WTC11 (cell line): ENCODE measurements around the gene TMEM225B.

Source experiments
- CBFB ChIP-seq: sonication (generic); formaldehyde crosslinking; IDR thresholded peaks from 2 replicates; pipeline ENCODE4 v1.8.1; 2022; ENCODE audit warnings: mild to moderate bottlenecking, low read depth, missing genetic modification reagents
- SP1 ChIP-seq: sonication (generic); formaldehyde crosslinking; conservative IDR thresholded peaks from 2 replicates; pipeline ENCODE4 v1.8.1; 2022; ENCODE audit warnings: missing genetic modification reagents
- TF ChIP-seq, protein P1 (sequence below): fragments of 200-600 bp; IDR thresholded peaks from 2 replicates; pipeline ENCODE4 v1.8.0; 2022; ENCODE audit warnings: antibody characterized with exemption

- TF ChIP-seq, protein P1, sequence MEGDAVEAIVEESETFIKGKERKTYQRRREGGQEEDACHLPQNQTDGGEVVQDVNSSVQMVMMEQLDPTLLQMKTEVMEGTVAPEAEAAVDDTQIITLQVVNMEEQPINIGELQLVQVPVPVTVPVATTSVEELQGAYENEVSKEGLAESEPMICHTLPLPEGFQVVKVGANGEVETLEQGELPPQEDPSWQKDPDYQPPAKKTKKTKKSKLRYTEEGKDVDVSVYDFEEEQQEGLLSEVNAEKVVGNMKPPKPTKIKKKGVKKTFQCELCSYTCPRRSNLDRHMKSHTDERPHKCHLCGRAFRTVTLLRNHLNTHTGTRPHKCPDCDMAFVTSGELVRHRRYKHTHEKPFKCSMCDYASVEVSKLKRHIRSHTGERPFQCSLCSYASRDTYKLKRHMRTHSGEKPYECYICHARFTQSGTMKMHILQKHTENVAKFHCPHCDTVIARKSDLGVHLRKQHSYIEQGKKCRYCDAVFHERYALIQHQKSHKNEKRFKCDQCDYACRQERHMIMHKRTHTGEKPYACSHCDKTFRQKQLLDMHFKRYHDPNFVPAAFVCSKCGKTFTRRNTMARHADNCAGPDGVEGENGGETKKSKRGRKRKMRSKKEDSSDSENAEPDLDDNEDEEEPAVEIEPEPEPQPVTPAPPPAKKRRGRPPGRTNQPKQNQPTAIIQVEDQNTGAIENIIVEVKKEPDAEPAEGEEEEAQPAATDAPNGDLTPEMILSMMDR = no peak
- TF ChIP-seq CBFB (CRISPR knock-in tag) (no peak), SP1 (no peak)
Observed at GRCh38 chr7:99606531-99606930, 8.5 kb downstream of the TMEM225B start.
